Measurements from ENCODE around the gene PTGES3L.
A peak's percentile ranks its signal among the peaks of the same experiment; 100 is the strongest.
"Not testable (repeated sequence)": the region's sequence is repeated elsewhere in the genome, so short reads cannot be mapped to it uniquely, and the experiment has no call there.

Gene PTGES3L

DNA sequence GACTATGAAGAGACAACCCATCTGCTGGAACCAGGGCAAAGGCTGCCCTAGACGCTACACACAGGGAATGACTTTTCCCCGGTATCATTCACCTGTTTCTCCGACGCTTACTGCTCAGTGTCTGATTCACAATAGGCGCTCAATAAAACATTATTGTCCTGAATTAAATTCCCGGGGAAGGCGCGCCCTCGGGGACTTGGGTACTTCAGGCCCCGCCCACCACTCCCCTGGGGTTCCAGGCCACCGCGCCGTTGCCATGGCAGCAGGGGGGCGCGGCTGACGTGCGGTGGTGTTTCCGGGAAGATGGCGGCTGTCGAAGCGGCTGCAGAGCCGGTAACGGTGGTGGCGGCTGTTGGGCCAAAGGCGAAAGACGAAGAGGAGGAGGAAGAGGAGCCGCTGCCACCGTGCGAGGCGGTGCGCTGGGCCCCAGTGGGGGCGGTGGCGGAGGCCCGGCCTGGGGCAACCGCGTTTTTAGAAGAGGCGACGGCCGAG lies 440 bp upstream of the PTGES3L start, which contains the start of gene RUNDC1:
RUNDC1 (plus strand) TSS at position 292 of the 492 bp plus-strand sequence; CDS start at position 304, 12 bp downstream.
- DNase-seq: peak; percentile 91

DNA sequence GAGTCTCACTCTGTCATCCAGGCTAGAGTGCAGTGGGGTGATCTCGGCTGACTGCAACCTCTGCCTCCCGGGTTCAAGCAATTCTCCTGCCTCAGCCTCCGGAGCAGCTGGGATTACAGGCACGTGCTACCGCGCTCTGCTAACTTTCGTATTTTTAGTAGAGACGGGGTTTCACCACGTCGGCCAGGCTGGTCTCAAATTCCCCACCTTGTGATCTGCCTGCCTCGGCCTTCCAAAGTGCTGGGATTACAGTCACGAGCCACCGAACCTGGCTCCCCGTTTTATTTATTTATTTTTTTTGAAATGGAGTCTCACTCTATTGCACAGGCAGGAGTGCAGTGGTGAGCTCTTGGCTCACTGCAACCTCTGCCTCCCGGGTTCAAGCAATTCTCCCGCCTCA lies 4.2 kb downstream of the PTGES3L start:
- not testable (repeated sequence) for DNase-seq

DNA sequence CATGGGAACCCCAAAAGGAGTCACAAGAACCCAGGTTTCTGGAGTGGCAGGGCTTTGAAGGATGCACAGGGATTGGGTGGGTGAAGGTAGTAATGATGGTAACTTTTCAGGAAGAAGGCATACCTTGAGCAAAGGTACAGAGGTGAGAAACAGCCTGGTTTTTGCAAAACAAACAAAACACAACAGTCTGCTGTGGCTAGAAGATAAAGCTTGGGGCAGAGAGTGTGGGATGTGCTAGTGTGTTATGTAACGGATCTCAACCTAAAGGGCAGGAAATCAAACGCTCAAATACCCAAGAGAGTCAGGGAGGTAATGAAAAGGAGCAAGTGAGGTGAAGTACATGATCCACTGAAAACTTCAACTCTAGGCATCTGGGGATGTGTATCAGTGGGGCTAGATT lies 4.6 kb downstream of the PTGES3L start:
- DNase-seq: no peak

DNA sequence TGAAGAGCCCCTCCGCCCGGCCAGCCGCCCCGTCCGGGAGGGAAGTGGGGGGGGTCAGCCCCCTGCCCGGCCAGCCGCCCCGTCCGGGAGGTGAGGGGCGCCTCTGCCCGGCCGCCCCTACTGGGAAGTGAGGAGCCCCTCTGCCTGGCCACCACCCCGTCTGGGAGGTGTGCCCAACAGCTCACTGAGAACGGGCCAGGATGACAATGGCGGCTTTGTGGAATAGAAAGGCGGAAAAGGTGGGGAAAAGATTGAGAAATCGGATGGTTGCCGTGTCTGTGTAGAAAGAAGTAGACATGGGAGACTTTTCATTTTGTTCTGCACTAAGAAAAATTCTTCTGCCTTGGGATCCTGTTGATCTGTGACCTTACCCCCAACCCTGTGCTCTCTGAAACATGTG lies 6.6 kb downstream of the PTGES3L start:
- not testable (repeated sequence) for DNase-seq

DNA sequence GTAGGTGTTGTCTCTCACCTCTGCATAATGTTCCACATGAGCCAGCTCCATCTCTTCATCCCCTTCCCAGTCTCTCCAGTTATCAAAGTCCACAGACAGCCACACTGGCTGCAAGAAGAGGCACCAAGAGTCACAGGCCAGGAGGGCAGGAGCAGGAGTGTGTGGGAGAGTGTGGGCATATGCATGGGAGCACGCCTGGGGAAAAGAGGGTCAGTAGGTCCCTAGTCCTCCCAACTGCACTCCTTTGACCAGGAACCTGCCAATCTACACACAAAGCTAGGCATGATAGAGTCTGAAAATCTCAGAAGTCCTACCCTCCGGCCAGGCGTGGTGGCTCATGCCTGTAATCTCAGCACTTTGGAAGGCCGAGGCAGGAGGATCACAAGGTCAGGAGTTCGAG lies 8.3 kb downstream of the PTGES3L start:
- DNase-seq: no peak

DNA sequence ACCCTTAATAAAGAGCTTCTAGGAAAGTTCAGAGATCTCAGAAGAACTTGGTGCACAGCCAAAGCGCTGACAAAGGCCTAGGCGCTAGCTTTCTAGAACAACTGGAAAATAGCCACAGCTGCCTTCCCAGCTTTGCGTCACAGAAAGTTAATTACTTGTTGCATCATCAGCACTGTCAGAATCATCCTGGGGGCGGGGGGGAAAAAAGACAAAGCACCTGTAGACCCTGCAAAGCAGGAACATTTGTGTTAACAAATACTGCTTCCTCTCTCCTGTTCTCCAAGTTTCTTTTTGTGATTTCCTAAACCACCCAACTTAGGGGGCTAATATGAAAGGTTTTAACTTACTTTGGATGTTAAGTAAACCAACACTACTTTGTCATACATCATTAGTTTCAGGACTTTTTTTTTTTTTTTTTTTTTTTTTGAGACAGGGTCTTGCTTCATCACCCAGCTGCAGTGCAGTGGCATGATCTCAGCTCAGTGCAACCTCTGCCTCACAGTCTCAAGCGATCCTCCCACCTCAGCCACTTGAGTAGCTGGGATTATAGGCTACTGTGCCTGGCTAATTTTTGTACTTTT lies 10.8 kb downstream of the PTGES3L start:
- no peak for DNase-seq

DNA sequence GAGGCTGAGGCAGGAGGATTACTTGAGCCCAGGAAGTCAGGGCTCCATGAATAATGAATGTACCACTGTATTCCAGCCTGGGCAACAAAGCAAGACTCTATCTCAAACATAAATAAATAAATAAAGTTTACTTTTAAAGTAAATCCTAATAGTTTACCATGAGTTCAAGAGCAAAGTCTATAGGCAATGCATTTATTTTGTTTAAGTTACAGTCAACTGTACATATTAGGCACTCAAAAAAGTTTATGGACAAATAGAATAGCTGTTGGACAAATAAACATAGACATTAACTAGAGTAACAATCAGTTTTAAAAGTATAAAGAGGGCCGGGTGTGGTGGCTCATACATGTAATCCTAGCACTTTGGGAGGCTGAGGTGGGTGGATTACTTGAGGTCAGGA lies 12.0 kb downstream of the PTGES3L start:
- DNase-seq: no peak

DNA sequence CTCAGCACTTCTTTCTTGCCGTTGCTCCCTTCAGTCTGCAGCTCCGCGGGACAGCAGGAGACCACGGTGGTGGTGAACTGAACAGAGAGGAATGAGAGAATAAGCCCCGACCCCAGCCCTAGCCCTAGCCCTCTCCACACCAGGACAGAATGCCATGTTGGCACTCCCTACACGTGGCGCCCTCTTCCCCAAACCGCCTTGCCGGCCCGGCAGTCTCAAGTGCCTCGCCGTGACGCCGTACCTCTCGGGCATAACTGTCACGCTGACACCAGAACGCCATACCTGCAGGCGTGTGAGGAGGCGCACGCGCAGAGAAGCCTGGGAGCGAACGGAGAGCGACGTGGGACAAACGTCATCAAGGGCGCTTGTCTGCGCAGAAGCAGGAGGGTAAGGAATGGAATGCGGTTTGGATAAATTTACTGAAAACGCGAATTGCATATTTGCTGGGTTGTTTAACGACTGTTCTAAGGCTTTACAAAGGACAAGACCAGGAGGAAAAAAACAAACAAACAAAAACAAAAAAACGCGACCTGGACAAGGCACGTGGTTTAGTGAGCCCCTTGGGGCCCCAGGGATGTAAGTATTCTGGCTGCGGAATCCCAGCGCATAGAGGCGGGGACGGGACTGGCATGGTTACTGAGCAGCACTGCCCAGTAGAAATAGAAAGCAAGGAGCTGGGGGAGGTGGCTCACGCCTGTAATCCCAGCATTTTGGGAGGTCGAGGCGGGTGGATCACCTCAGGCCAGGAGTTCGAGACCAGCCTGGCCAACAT lies 15.5 kb downstream of the PTGES3L start, which contains the start of gene AARSD1:
AARSD1 (minus strand) TSS at position 294 of the 772 bp plus-strand sequence; CDS start at position 280, 14 bp downstream.
- DNase-seq: peak; percentile 91

DNA sequence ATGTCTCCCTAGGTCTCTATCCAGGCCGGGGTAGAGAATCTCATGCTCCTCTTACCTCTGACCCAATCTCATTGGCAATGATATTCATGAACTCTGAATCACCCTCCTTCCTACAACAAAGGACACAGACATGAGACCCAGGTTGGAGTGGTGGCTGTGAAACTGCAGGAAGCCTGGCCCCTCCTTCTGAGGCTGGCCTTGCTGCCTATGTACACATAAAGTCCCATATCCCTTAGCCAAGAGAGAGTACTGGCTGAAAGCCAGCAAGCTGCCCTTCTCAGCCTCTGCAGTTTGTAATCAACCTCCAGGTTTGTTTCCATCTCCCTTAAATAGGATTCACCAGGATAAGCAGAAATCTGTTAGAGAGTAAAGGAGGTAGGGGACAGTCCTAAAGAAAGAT lies 26.2 kb downstream of the PTGES3L start:
- DNase-seq: no peak

DNA sequence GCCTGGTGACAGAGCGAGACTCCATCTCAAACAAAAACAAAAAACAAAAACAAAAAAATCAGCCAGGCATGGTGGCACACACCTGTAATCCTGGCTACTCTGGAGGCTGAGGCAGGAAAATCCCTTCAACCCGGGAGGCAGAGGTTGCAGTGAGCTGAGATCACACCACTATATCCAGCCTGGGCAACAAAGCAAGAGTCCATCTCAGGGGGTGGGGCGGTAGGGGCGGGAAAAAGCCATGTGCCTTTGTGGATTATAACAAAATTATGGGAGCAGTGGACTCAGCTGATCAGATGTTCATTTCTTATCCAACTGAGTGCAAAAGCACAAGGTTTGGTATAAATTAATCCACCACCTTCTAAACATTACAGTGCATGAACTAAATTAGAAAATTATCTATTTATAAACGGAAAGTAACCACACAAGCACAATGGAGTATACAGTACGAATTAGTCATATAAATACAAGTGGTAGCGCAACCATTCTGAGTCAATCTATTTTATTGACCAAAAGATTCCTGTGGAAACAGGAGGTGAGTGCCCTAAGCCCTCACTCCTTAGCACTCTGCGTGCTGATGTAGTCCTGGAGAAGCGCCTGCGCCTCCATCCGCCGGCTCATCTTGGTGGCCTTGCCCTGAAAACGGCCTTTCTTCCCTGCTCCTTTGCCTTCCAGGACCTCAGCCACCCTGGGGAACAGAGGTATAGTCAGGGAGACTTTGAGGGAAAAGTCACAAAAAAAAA lies 29.7 kb downstream of the PTGES3L start:
- DNase-seq: no peak

DNA sequence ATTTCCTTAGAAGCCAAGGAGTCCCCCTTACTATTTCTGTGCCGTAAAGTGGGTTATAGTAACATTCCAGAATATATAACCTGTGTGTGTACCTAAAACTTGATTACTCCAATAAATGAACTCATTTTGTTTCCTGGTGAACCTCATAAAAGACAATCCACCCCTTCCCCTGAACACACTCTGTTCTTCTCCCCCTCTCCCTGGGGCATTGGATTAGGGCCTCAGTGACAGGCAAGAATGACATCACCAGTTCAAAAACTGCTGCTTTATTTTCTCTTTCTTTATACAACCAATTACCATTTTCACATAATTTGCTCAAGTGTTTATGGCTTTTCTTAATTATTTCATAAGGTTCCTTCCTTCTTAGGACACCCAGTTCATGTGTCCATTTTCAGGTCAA lies 33.1 kb downstream of the PTGES3L start:
- DNase-seq: no peak

DNA sequence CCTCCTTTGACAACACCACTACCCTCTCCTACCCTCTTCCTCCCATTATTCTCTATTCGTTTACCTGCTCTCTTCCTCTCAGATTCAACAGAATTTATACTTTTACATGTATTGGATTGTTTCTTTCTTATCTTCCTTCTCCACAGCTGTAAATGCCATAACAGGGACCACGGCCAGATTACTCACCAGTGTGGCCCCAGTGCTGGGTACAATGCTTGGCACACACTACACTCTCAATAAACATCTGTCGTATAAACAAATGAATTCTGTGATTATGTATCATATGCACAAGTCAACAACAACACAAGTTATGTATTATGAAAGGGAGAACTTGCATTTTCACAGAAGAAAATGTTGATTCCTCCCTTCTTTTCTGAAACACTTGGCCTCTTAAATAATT lies 35.7 kb downstream of the PTGES3L start:
- no peak for DNase-seq

DNA sequence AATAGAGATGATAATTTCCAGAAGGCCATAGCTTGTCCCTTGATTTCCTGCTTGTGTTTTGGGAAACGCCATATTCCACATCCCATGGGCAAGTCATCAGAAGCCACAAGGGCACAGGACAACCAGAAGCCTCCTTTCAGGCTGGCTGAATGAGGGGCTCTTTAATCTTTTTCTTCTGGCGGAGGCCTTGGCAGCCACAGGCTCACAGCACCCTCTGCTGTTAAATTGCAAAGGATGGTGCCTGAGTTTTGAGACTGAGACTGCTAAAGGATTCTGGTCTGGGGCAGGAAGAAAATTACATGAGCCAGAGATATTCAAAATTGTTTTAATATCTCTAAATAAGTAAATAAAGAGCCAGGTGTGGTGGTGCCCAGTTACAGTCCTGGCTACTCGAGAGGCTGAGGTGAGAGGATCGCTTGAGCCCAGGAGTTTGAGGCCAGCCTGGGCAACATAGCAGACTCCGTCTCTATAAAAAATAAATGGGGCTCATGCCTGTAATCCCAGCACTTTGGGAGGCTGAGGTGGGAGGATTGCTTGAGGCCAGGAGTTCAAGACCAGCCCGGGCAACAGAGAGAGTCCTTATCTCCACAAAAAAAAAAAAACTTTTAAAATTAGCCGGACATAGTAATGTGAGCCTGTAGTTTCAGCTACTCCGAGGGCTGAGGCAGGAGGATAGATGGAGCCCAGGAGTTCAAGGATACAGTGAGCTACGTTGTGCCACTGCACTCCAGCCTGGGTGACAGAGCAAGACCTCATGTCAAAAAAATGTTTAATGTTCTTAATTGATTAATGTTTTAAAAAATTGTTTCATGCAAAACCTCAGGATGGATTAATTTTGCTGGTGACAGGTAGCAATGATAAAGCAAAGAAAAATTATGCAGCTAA lies 41.9 kb downstream of the PTGES3L start:
- DNase-seq: peak; percentile 24

DNA sequence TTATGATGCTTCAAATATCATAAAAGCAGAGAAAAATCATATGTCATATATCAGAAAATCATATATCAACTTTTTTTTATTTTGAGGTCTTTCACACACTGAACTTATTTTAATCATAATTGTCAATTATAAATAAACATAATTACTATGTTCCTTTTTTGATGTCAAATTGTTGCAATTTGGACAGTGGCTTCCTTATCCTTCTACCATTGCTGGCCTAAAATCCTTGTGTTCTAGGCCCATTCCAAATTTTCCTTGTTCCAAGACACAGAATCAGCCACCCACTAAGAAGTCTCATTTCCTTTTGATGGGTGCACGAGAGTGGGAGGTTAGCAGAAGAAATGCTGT lies 50.4 kb downstream of the PTGES3L start:
- no peak for DNase-seq

DNA sequence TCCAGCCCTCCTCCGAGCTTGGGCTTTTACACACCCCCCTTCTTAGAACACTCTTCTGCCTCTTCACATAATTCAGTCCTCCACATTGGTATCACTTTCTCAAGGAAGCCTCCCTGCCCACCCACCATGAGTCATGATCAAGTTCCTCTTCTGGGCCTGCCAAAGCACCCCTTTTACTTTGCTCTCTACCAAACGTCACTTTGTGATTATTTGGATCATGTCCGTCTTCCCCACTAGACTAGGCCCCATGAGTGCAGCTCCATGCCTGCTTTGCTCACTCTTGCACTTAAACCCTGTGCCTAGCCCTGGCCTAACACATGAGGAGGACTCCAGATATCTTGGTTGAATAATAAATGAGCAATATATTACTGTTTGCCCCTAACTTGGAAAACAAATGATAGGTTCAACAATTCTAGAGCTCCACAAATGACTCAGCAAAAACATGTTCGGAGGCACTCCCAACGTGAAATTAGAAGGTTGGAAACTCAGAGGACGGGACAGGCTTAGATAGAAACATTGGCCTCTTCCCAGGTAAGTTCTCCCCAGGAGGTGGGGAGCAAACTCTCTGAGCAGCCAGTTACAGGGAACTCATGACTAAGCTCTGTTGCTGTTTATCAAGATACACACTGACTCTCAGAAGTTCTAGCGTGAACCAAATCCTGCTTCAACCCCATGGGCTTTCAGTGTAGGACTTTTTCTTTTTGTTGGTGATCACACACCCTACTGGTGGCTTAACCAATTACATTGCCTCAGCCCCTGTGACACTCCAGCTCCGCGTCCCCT lies 51.0 kb downstream of the PTGES3L start:
- peak; percentile 67 for DNase-seq

DNA sequence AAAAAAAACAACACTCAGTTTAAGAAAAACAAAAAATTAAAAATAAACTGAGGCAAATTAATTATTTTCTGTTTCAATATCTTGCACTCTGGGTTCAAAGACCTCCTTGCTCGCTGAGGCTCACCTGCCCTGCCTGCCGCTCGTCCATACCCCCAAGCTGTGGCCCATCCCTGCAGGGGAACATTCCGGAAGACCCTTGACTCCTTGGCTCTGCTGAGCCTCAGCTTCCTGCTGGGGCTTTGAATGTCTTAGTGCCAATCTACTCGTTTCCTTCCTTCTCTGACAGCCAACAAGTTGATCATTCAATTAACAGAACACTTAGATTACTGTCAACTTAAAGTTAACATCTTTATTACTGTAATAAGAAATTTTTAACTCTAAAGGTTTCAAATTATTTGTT lies 55.0 kb downstream of the PTGES3L start:
- DNase-seq: no peak

DNA sequence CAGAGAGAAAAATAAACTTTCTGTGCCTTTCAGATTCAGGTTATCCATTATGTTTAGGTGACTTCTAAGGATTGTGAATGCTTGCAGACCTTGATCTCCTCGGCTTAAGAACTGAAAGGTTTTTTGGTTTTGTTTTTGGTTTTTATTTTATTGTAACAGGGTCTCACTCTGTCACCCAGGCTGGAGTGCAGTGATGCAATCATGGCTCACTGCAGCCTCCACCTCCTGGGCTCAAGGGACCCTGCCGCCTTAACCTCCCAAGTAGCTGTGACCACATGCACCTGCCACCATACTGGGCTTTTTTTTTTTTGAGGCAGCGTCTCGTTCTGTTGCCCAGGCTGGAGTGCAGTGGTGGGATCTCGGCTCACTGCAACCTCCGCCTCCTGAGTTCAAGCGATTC lies 56.4 kb downstream of the PTGES3L start:
- DNase-seq: not testable (repeated sequence)

DNA sequence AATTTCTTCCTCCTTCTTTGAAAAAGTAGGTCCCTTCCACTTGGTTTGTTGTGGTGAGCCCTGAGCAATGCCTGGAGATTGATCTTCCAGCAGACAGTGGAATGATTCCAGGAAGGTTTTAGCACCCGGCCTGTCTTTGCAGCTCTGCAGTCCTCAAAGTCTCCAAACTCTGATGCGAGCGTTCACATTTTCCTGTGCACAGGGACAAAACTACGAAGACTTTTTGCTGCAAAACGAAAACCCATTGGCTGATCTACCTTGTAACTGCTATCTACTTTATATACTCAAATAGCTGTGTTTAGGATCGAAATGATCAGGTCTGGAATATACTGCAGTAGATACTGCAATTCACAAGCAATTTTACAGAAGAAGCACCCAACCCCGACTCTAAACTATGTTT lies 57.6 kb downstream of the PTGES3L start:
- no peak for DNase-seq

DNA sequence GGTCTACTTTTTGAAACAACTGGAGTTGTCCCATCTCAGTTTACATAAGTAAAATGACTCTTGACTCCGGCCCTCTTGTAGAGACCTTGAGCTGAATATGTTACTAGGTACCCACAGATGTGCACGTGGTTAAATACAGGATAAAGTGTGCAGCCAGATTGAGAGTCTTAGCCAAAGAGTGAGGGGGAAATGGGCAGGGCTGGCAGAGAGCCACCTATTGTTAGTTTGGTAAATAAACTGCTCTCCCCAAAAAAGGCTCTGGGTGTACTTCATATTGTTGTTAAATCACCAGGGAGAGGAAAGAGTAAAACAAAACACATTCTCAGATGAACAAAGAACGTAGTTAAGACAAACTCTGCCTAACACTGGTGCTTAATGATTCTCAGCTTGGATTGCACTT lies 59.0 kb downstream of the PTGES3L start:
- DNase-seq: no peak

DNA sequence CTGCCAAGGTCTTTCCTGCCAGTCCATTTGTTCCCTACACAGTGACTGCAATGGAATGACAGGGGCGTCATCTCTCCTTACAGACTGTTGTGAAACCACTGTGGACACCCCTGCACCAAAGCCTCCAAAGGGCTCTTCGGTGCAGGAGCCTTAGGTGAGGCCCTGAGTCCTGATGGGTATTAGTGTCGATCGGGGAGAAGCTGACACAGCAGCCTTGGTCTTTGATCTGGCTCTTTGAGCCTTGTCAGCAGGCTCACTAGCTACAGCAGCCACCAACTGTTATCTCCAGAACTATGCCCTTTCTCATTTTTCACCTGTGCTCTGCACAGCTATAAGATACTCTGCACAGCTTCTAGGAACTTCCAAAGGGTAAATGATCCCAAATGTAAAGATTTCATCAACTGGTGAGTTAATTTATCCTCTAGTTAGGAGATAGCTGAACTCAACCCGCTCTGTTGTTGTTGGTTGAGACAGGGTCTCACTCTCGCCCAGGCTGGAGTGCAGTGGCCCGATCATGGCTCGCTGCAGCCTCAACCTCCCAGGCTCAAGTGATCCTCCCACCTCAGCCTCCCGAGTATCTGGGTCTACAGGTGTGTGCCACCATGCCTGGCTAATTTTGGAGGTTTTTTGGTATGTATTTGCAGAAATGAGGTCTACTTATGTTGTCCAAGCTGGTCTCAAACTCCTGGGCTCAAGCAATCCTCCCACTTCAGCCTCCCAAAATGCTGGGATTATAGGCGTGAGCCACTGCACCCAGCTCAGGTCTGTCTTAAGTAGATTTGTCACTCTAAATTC lies 59.6 kb downstream of the PTGES3L start:
- no peak for DNase-seq

DNA sequence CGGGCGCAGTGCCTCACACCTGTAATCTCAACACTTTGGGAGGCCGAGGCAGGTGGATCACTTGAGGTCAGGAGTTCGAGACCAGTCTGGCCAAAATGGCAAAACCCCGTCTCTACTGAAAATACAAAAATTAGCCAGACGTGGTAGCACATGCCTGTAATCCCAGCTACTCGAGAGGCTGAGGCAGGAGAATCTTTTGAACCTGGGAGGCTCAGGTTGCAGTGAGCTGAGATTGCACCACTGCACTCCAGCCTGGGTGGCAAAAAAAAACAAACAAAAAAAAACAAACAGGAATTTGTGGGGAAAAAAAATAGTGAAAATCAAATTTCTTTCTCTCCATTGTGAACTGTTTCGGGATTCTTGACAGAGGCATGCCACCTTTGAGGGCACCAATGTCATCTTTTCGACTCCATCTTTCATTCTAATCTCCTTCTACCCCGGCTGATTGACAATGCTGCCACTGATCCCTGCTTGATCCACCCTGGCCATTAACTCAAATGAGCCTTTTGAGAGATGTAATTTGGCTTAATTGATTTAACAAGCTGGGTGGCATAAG lies 60.3 kb downstream of the PTGES3L start:
- DNase-seq: not testable (repeated sequence)
